Measurements from ENCODE around the gene SPTLC2.
"Not testable (repeated sequence)": the region's sequence is repeated elsewhere in the genome, so short reads cannot be mapped to it uniquely, and the experiment has no call there.

The SPTLC2 gene

DNA sequence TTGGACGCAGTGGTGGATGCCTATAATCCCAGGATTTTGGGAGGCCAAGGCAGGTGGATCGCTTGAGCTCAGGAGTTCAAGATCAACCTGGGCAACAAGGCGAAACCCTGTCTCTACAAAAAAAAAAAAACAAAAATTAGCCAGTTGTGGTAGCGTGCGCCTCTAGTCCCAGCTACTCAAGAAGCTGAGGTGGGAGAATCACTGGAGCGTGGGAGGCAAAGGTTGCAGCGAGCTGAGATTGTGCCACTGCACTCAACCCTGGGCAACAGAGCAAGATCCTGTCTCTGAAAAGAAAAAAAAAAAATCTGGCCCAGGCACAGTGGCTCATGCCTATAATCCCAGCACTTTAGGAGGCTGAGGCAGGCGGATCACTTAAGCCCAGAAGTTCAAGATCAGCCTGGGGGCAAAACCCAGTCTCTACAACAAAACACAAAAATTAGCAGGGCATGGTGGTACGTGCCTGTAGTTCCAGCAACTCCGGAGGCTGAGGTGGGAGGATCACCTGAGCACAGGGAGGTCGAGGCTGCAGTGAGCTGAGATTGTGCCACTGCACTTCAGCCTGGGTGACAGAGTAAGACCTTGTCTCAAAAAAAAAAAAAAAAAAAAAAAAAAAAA is 27.9 kb downstream of the SPTLC2 start:
- DNase-seq (ENCODE audit: low read depth): not testable (repeated sequence)

GRCh38 chr14:77585385-77585784 is 31.1 kb downstream of the SPTLC2 start:
- no peak for DNase-seq (ENCODE audit: low read depth)

- DNase-seq (ENCODE audit: low read depth): no peak
These were observed 31.6 kb downstream of the SPTLC2 start for GRCh38 chr14:77584809-77585208.

DNA sequence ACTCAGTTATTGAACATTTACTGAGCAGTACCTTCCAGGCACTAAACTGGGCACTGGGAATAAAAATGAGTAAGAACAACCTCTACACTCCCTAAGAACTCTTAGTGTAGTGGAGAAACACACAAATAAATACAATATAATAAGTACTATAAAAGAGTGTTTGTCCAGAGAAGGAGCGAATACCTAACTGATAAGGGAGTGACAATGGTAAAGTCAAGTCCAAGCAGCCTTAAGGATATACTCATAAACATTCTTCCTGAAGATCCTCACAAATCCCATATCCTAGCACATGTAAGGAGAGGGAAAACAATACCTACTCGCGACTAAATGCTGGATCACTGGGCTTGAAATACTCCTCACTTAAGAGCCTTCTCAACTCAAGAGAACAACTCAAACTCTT is 32.8 kb downstream of the SPTLC2 start:
- no peak for DNase-seq (ENCODE audit: low read depth)

DNA sequence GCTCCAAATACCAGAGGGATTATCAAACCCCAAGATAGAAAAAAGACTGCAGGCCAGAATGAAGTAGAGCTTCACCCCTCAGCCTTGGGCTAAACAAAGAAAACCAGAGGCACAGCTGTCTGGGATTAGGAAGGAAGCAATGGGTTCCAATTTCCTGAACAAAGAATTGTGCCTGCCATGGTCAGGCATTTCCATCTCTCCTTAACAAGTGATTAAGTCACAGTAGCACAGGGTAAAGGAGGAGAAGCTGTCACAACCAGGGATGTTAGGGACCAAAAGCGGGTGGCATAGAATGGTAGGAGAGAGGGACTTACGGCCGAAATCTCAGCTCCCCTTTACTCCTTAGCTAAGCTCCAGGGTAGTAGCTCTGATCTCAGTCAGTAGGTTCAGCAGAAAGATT is 33.9 kb downstream of the SPTLC2 start:
- DNase-seq (ENCODE audit: low read depth): no peak

- no peak for DNase-seq (ENCODE audit: low read depth)
These were observed 35.4 kb downstream of the SPTLC2 start for GRCh38 chr14:77580964-77581505.

GRCh38 chr14:77580477-77580876 is 36.0 kb downstream of the SPTLC2 start:
- DNase-seq (ENCODE audit: low read depth): no peak

- no peak for DNase-seq (ENCODE audit: low read depth)
These were observed 36.7 kb downstream of the SPTLC2 start for GRCh38 chr14:77579780-77580179.

- no peak for DNase-seq (ENCODE audit: low read depth)
These were observed 37.4 kb downstream of the SPTLC2 start for GRCh38 chr14:77579065-77579464.

- DNase-seq (ENCODE audit: low read depth): no peak
These were observed 41.9 kb downstream of the SPTLC2 start for GRCh38 chr14:77574446-77575115.

DNA sequence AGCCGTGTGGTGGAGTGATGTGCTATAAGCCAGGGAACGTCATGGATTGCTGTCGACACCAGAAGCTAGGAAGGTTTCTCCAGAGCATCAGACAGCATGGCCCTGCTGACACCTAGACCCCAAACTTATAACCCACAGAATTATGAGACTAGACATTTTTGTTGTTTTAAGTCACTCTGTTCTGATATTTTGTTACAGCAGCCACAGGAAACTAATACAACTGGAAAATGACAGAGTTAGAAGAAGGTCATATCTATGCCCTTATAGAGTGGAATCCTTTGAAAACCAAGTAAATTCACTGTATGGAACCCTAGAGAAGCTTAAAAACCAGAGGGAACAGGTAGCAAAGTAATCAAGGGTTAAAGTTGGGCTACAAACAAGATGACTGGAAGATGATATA is 42.5 kb downstream of the SPTLC2 start:
- DNase-seq (ENCODE audit: low read depth): no peak

DNA sequence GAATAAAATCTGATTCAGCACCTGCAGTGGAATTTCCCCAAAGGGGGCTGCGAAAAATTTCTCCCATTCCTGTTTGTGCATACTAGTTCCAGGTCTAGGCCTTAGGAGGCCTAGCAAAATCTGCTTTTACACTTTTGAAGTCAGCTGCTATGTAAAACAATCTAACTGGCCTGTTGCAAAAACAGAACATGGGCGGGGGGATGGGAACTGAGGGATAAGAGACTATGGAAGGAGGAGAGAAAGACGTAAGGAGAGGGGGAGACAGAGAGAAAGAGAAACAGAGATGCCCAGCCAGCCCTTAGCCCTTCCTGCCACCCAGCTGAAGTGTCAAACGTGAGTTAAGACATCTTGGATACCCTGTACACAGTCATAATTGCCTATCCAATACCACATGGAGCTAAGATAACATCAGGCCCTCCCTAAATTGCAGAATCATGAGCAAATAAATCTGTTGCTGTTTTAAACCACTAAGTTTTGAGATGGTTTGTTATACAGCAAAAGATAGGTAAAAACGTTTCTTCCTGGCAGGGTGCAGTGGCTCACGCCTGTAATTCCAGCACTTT is 45.6 kb downstream of the SPTLC2 start:
- no peak for DNase-seq (ENCODE audit: low read depth)

DNA sequence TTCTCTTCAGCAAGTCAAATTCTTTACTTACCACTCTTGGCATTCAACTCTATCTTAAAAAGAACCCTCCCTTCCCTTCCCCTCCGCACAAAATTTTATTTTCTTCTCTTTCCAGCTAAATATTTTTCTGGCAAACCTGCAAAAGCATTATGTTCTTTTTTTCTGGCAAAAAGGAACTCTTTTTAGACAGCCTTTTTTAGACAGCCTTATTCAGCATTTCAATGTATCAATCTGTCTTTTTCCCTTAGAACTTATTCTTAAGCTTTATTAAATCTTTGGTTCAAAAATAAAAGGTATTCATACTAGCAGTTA is 50.5 kb downstream of the SPTLC2 start:
- DNase-seq (ENCODE audit: low read depth): no peak

DNA sequence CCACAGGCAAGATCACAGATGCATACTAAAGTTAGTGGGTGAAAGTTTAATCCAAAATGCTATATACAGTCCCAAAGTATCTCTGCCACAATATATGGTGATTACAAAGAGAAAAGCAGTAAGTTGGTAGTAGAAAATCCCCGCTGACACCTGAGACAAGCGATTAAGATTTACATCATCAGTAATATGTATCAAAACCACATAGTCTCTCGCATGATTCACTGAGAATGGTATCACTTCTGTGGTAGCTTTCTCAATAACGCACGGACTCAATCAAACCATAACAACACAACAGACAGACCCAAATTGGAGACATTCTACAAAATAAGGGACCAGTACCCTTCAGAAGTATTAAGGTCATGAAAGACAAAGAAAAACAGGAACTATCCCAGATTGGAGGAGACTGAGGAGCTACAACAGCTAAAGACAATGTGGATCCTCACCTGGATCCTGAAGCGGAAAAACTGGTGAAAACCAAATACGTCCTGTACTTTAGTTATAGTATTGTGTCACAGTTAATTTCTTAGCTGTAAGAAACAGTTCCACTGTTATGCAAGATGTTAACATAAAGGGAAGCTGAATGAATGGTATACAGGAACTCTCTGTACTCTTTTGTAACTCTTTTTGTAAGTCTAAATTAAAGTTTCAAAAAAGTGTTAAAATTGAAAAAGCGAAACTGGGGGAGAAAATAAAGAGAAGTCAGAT is 51.0 kb downstream of the SPTLC2 start:
- DNase-seq (ENCODE audit: low read depth): no peak

- no peak for DNase-seq (ENCODE audit: low read depth)
These were observed 53.8 kb downstream of the SPTLC2 start for GRCh38 chr14:77562681-77563080.

DNA sequence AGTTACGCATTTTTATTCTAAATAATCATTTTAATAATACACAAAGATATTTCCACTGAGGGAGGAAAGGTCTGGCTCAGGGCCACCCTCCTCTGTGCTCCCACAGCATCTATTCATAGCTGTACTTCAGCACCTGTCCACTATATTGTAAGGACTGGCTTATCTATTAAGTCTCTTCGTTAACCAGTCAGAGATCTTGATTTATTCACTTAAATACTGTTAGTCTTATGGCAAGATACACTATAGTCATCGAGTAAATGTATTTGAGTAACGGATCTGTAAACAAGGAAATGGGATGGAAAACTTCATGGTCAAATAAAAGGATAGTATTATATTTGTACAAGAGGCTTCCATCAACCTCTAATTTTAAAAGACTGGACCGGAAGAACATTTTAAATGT is 54.6 kb downstream of the SPTLC2 start:
- DNase-seq (ENCODE audit: low read depth): no peak

GRCh38 chr14:77559381-77559780 is 57.1 kb downstream of the SPTLC2 start:
- DNase-seq (ENCODE audit: low read depth): no peak

GRCh38 chr14:77557391-77557790 is 59.0 kb downstream of the SPTLC2 start:
- no peak for DNase-seq (ENCODE audit: low read depth)

- no peak for DNase-seq (ENCODE audit: low read depth)
These were observed 59.5 kb downstream of the SPTLC2 start for GRCh38 chr14:77556946-77557345.

DNA sequence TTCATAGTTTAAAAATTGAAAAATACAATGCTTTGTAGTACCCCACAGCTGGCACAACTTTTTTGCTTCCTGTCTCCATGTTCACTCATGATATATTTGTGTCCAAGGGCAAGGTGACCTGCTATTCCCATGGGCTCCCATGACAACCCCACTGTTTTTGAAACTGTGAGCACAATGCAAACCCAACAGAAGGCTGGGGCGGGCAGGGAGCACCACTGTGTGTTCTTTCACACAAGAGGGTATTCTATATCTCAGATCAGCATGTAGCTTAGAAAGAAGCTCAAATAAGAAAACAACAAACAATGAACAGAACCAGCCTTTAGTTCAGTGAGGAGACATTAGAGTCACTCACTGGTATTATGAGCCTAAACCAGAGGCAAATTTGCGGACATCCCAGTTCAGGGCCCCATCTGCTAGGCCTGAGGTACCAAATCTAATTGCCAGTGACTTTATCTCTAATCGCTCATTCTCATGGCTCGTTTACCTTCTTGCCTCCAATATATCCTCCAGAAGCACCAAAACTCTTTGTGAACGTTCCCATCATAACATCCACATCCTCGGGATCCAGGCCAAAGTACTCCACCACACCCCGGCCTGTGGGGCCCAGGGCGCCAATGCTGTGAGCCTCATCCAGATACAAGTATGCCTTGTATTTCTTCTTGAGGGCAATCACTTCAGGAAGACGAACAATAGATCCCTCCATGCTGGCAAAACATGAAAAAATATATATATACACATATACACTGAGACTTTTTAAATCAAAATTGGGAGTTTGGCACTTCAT is 61.4 kb downstream of the SPTLC2 start:
- no peak for DNase-seq (ENCODE audit: low read depth)

DNA sequence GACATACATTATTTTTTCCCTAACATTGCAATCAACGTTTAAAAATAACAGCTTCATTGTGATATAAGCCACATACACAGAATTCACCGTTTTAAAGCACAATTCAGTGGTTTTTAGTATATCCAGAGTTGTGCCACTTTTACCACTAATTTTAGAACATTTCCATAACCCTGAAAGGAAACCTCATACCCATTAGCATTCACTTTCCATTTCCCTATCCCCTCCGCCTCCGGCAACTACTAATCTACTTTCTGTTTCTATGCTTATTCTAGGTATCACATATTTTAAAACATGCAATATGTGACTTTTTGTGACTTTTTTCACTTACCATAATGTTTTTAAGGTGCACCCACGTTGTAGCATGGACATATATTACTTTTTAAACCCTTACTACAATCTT is 62.2 kb downstream of the SPTLC2 start:
- no peak for DNase-seq (ENCODE audit: low read depth)

DNA sequence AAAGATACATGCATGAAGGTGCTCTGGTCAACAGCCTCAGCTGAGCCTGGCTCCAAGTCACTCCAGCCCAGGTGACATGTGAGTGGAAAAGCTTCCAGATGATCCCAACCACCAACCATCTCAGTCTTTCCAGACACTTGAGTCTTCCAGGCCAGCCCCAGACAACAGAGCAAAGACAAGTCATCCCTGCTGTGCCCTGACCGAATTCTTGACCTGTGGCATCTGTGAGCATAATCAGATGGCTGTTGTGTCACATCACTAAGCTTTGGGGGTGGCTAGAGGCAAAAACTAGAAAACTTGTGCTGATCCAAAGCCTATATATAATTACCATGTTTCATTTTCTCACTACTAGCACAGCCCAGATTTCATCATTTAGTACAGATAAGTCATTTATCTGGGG is 67.0 kb downstream of the SPTLC2 start:
- no peak for DNase-seq (ENCODE audit: low read depth)

All from CMK (cell line).